Neural crest cell (in vitro differentiated cells): ENCODE measurements around the gene FBXW8. TPM values are rescaled to one million over a fixed set of nuclear protein-coding genes. Genes with fewer than 3 reads are reported as not detected.

Source experiments
- DNase-seq: peaks from one replicate; pipeline ENCODE4 v3.0.0; 2021; ENCODE audit warnings: low read depth, mixed read lengths, low spot score
- H3K27ac Mint-ChIP-seq: one replicate; pipeline ENCODE4 v1.8.0; 2021; ENCODE audit warnings: mild to moderate bottlenecking, mixed read lengths; ENCODE audit not compliant: unreplicated experiment
- H3K27me3 Mint-ChIP-seq: 2 replicates; pipeline ENCODE4 v1.8.0; 2021; ENCODE audit warnings: low read depth, mild to moderate bottlenecking, mixed read lengths
- H3K36me3 Mint-ChIP-seq: 2 replicates; pipeline ENCODE4 v1.8.0; 2021; ENCODE audit warnings: low read depth, mild to moderate bottlenecking, mixed read lengths
- H3K4me1 Mint-ChIP-seq: 2 replicates; pipeline ENCODE4 v1.8.0; 2021; ENCODE audit warnings: mixed read lengths
- H3K4me3 Mint-ChIP-seq: one replicate; pipeline ENCODE4 v1.8.0; 2021; ENCODE audit warnings: mild to moderate bottlenecking, mixed read lengths
- H3K9me3 Mint-ChIP-seq: 2 replicates; pipeline ENCODE4 v1.8.0; 2021; ENCODE audit warnings: mixed read lengths
- CTCF ChIP-seq: fragments of 200-600 bp; sonication (generic); conservative IDR thresholded peaks from 2 replicates; pipeline ENCODE4 v1.5.0; 2021; ENCODE audit warnings: antibody characterized with exemption, mild to moderate bottlenecking
- total RNA-seq: library from RNA; stranded (reverse); gene quantifications from 2 replicates; pipeline ENCODE4 v1.2.1, GENCODE V29; 2021

FBXW8 gene
- total RNA-seq, 1 donor from 2014 or later, result 34.8 TPM

- Mint-ChIP-seq H3K4me3 (no peak overlapping the region), H3K27ac (no peak overlapping the region), H3K27me3 (no peaks in the 10 kb centered on the region), H3K36me3 (peaks cover 34% of the 10 kb centered on the region), H3K4me1 (peaks cover 5% of the 10 kb centered on the region), H3K9me3 (no peaks in the 10 kb centered on the region)
- no peak for DNase-seq
- no peak for TF ChIP-seq CTCF
These were observed 22.3 kb downstream of the FBXW8 start for GRCh38 chr12:116933091-116933490.

GRCh38 chr12:116933512-116934246, 22.9 kb downstream of the FBXW8 start:
- Mint-ChIP-seq H3K36me3 (peaks cover 30% of the 10 kb centered on the region), H3K27me3 (no peaks in the 10 kb centered on the region), H3K9me3 (no peaks in the 10 kb centered on the region), H3K4me1 (peaks cover 5% of the 10 kb centered on the region), H3K27ac (no peak overlapping the region), H3K4me3 (no peak overlapping the region)
- no peak for TF ChIP-seq CTCF
- no peak for DNase-seq

- Mint-ChIP-seq H3K9me3 (no peaks in the 10 kb centered on the region), H3K36me3 (peaks cover 27% of the 10 kb centered on the region), H3K27ac (no peak overlapping the region), H3K4me1 (peaks cover 5% of the 10 kb centered on the region), H3K27me3 (no peaks in the 10 kb centered on the region), H3K4me3 (no peak overlapping the region)
- no peak for DNase-seq
- no peak for TF ChIP-seq CTCF
These were observed 24.4 kb downstream of the FBXW8 start for GRCh38 chr12:116934908-116935705.

- no peaks in the 10 kb centered on the region for H3K27me3 Mint-ChIP-seq
- no peak for DNase-seq
- no peak for TF ChIP-seq CTCF
- H3K36me3 Mint-ChIP-seq, result peaks cover 37% of the 10 kb centered on the region
- H3K4me3 Mint-ChIP-seq, result no peak overlapping the region
- H3K9me3 Mint-ChIP-seq, result no peaks in the 10 kb centered on the region
- peaks cover 5% of the 10 kb centered on the region for H3K4me1 Mint-ChIP-seq
- H3K27ac Mint-ChIP-seq, result no peak overlapping the region
These were observed 26.9 kb downstream of the FBXW8 start for GRCh38 chr12:116937640-116938039.

- Mint-ChIP-seq H3K9me3 (peaks cover 3% of the 10 kb centered on the region), H3K4me1 (no peaks in the 10 kb centered on the region), H3K4me3 (no peak overlapping the region), H3K27ac (no peak overlapping the region), H3K27me3 (no peaks in the 10 kb centered on the region), H3K36me3 (peaks cover 51% of the 10 kb centered on the region)
- TF ChIP-seq CTCF, result no peak
- no peak for DNase-seq
These were observed 29.0 kb downstream of the FBXW8 start for GRCh38 chr12:116939734-116940133.
